Loucy (cell line): ENCODE measurements around the gene CACNA1C.

Source experiments
- H2AFZ ChIP-seq: fragments of 200-600 bp; sonication (generic); 2 replicates; pipeline ENCODE4 v1.6.0; 2016; ENCODE audit warnings: antibody characterized with exemption, mild to moderate bottlenecking, low read length, moderate library complexity
- H3F3A ChIP-seq: fragments of 200-600 bp; 2 replicates; pipeline ENCODE4 v1.6.0; 2016; ENCODE audit warnings: antibody characterized with exemption, low read depth, mild to moderate bottlenecking
- H3K27me3 ChIP-seq: fragments of 200-600 bp; sonication (generic); 2 replicates; pipeline ENCODE4 v1.6.1; 2014; ENCODE audit warnings: low read length, mild to moderate bottlenecking; ENCODE audit not compliant: insufficient read depth, poor library complexity, severe bottlenecking
- H3K36me3 ChIP-seq: fragments of 200-600 bp; sonication (generic); 2 replicates; pipeline ENCODE4 v1.6.1; 2016; ENCODE audit warnings: low read length; ENCODE audit not compliant: insufficient read depth
- H3K4me1 ChIP-seq: fragments of 200-600 bp; sonication (generic); 2 replicates; pipeline ENCODE4 v1.5.1; 2014; ENCODE audit warnings: low read length, mild to moderate bottlenecking; ENCODE audit not compliant: insufficient read depth, poor library complexity, severe bottlenecking
- H3K4me2 ChIP-seq: fragments of 200-600 bp; sonication (generic); 2 replicates; pipeline ENCODE4 v1.6.0; 2014; ENCODE audit warnings: antibody characterized with exemption, low read length, low read depth, mild to moderate bottlenecking; ENCODE audit not compliant: poor library complexity, severe bottlenecking
- H3K4me3 ChIP-seq: fragments of 200-600 bp; sonication (generic); 2 replicates; pipeline ENCODE4 v1.5.1; 2014; ENCODE audit warnings: low read length, mild to moderate bottlenecking, mixed read lengths; ENCODE audit not compliant: poor library complexity, severe bottlenecking
- H3K79me2 ChIP-seq: fragments of 200-600 bp; sonication (generic); 2 replicates; pipeline ENCODE4 v1.6.1; 2014; ENCODE audit warnings: low read length; ENCODE audit not compliant: insufficient read depth
- H3K9ac ChIP-seq: fragments of 200-600 bp; sonication (generic); 2 replicates; pipeline ENCODE4 v1.6.0; 2014; ENCODE audit warnings: mild to moderate bottlenecking, low read depth, low read length, moderate library complexity; ENCODE audit not compliant: poor library complexity, severe bottlenecking
- H3K9me2 ChIP-seq: fragments of 200-600 bp; sonication (generic); replicated peaks from 2 replicates; pipeline ENCODE4 v1.6.1; 2016; ENCODE audit warnings: low read depth, low read length, mixed read lengths
- H3K9me3 ChIP-seq: fragments of 200-600 bp; sonication (generic); 2 replicates; pipeline ENCODE4 v1.6.1; 2014; ENCODE audit warnings: mild to moderate bottlenecking, antibody characterized with exemption, low read length, low read depth; ENCODE audit not compliant: insufficient read depth
- H4K20me1 ChIP-seq: fragments of 200-600 bp; sonication (generic); 2 replicates; pipeline ENCODE4 v1.6.0; 2014; ENCODE audit warnings: antibody characterized with exemption, low read length, mild to moderate bottlenecking; ENCODE audit not compliant: insufficient read depth, poor library complexity, severe bottlenecking
- EZH2phosphoT487 ChIP-seq: fragments of 200-600 bp; IDR thresholded peaks from 2 replicates; pipeline ENCODE4 v1.6.1; 2018; ENCODE audit warnings: antibody characterized with exemption, mild to moderate bottlenecking, moderate library complexity, borderline replicate concordance
- TF ChIP-seq, protein P1 (sequence below): fragments of 200-600 bp; sonication (generic); conservative IDR thresholded peaks from 2 replicates; pipeline ENCODE4 v1.5.1; 2014; ENCODE audit warnings: mild to moderate bottlenecking, antibody characterized with exemption, low read length

CACNA1C gene

DNA sequence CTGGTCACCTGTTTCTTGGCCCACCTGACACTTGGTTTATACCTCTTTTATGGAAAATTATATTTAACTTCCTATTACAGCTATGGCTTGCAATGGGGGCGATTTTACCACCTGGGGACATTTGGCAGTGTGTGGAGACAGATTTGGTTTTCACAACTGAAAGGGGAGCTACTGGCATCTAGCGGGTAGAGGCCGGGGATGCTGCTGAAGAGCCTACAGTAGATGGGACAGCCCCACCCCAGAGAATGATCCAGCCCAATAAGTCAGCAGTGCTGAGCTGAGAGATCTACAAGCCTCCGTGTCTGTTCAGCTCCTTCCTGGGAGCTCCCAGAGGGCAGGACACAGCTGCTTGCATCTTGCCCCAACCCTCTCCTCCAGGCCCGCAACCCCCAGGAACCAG is 302.8 kb downstream of the CACNA1C start:
- no peak for TF ChIP-seq EZH2phosphoT487
- Histone ChIP-seq H3K9me3 (no peaks in the 10 kb centered on the region), H3F3A (no peaks in the 10 kb centered on the region), H3K9me2 (no peaks in the 10 kb centered on the region), H3K79me2 (no peaks in the 10 kb centered on the region), H3K27me3 (no peaks in the 10 kb centered on the region), H3K36me3 (no peaks in the 10 kb centered on the region), H3K4me1 (no peaks in the 10 kb centered on the region), H3K9ac (no peak overlapping the region), H3K4me3 (no peak overlapping the region), H2AFZ (no peak overlapping the region), H4K20me1 (no peaks in the 10 kb centered on the region), H3K4me2 (no peak overlapping the region)

- H3K9ac ChIP-seq = no peak overlapping the region
- no peak overlapping the region for H2AFZ ChIP-seq
- no peaks in the 10 kb centered on the region for H4K20me1 ChIP-seq
- no peaks in the 10 kb centered on the region for H3K4me1 ChIP-seq
- TF ChIP-seq EZH2phosphoT487 = no peak
- TF ChIP-seq, protein P1, sequence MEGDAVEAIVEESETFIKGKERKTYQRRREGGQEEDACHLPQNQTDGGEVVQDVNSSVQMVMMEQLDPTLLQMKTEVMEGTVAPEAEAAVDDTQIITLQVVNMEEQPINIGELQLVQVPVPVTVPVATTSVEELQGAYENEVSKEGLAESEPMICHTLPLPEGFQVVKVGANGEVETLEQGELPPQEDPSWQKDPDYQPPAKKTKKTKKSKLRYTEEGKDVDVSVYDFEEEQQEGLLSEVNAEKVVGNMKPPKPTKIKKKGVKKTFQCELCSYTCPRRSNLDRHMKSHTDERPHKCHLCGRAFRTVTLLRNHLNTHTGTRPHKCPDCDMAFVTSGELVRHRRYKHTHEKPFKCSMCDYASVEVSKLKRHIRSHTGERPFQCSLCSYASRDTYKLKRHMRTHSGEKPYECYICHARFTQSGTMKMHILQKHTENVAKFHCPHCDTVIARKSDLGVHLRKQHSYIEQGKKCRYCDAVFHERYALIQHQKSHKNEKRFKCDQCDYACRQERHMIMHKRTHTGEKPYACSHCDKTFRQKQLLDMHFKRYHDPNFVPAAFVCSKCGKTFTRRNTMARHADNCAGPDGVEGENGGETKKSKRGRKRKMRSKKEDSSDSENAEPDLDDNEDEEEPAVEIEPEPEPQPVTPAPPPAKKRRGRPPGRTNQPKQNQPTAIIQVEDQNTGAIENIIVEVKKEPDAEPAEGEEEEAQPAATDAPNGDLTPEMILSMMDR = no peak
- no peaks in the 10 kb centered on the region for H3F3A ChIP-seq
- no peak overlapping the region for H3K4me3 ChIP-seq
- no peaks in the 10 kb centered on the region for H3K9me3 ChIP-seq
- H3K9me2 ChIP-seq = no peaks in the 10 kb centered on the region
- no peak overlapping the region for H3K4me2 ChIP-seq
- H3K27me3 ChIP-seq = no peaks in the 10 kb centered on the region
- no peaks in the 10 kb centered on the region for H3K36me3 ChIP-seq
- no peaks in the 10 kb centered on the region for H3K79me2 ChIP-seq
Measured at GRCh38 chr12:2356601-2357125, 303.9 kb downstream of the CACNA1C start.

- Histone ChIP-seq H3F3A (no peaks in the 10 kb centered on the region), H3K4me1 (no peaks in the 10 kb centered on the region), H3K27me3 (no peaks in the 10 kb centered on the region), H2AFZ (no peak overlapping the region), H3K9me3 (no peaks in the 10 kb centered on the region), H3K4me3 (no peak overlapping the region), H3K4me2 (no peak overlapping the region), H4K20me1 (no peaks in the 10 kb centered on the region), H3K36me3 (no peaks in the 10 kb centered on the region), H3K79me2 (no peaks in the 10 kb centered on the region), H3K9me2 (no peaks in the 10 kb centered on the region), H3K9ac (no peak overlapping the region)
- TF ChIP-seq, protein P1 = peak; percentile 28; the same call in 1 of the 2 replicates
- TF ChIP-seq EZH2phosphoT487 = no peak
Measured at GRCh38 chr12:2358986-2359658, 306.3 kb downstream of the CACNA1C start.
